ENCODE data around the gene DNAH9. TPM values are rescaled to one million over a fixed set of nuclear protein-coding genes. Genes with fewer than 3 reads are reported as not detected.

DNAH9 gene
- polyA plus RNA-seq, 2 of the 4 experiments (the other 2 are of a cell fraction), result 0.03 to 0.04 TPM

DNA sequence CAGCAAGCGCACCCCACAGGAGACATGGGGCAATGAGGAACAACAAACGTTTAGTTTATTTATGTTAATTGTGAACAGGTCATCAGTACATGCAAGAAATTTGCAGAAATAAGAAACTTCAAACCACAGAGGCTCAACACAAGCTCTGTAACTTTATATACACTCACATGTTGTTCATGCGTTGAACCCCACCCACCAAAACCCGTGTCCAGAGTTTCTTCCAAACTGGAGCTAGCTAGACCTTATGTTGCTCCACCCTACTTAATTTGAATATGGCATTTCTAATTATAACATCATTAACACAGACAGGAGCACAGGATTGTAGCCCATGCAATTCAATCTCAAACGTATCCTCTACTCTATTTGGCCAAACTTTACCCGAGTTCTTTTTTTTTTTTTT lies 206.9 kb downstream of the DNAH9 start:
- no peak for TF ChIP-seq HDAC2 (IDR thresholded peaks at IDR 0.05)
- TF ChIP-seq ZSCAN20 (CRISPR knock-in tag; IDR thresholded peaks at IDR 0.05), result no peak
- TF ChIP-seq NR3C1 (IDR thresholded peaks at IDR 0.05), result no peak
- TF ChIP-seq, protein P1, sequence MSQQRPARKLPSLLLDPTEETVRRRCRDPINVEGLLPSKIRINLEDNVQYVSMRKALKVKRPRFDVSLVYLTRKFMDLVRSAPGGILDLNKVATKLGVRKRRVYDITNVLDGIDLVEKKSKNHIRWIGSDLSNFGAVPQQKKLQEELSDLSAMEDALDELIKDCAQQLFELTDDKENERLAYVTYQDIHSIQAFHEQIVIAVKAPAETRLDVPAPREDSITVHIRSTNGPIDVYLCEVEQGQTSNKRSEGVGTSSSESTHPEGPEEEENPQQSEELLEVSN (IDR thresholded peaks at IDR 0.05; ENCODE audit: borderline replicate concordance, low read depth), result no peak
- TF ChIP-seq JUN (IDR thresholded peaks at IDR 0.05), result no peak
- TF ChIP-seq POLR2A (IDR thresholded peaks at IDR 0.05; ENCODE audit: low read length), result no peak
- TF ChIP-seq NPAS2 (CRISPR knock-in tag; IDR thresholded peaks at IDR 0.05; ENCODE audit: borderline replicate concordance), result no peak
- no peak for TF ChIP-seq POLR2AphosphoS2 (conservative IDR thresholded peaks at IDR 0.05; ENCODE audit: low read length)
- ChIA-PET CTCF (no interaction called here), POLR2A (no interaction called here)
- no peaks in the 10 kb centered on the region for H3K4me1 ChIP-seq
- H3K4me2 ChIP-seq, result no peak overlapping the region
- FAIRE-seq (no peak), DNase-seq (ENCODE audit: low read depth in 1 of 2, low spot score in 1 of 2) (no peak), ATAC-seq (no peak)
- no peaks in the 10 kb centered on the region for H3K9me3 ChIP-seq
- 24% methylated on average over 6 of the region's 6 CpGs for WGBS (ENCODE audit: missing lambda C conversion rate)
- no peak overlapping the region for H3K4me3 ChIP-seq
- H3K27ac ChIP-seq, result no peak overlapping the region

DNA sequence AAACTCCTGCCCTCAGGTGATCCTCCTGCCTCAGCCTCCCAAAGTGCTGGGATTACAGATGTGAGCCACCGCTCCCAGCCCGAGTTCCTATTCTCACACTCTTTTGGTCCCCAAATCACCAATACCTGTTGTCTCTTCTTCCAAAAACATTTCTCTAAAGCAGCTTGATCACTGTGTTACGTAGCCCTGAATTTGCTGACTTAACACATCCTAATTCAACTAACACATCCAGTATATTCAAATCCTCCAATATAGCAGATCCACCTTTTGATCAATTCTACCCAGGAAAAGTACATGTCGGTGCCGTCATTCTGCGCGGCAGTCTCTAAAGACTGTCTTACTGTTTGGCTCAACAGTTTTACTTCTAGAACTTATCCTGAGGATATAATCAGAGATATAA lies 207.7 kb downstream of the DNAH9 start:
- FAIRE-seq, result no peak
- WGBS (ENCODE audit: missing lambda C conversion rate), result 58% methylated on average over 7 of the region's 7 CpGs
- TF ChIP-seq MAFK (IDR thresholded peaks at IDR 0.05; ENCODE audit: partially characterized antibody), result peak; percentile 81
- TF ChIP-seq RARB (CRISPR knock-in tag; IDR thresholded peaks at IDR 0.05), result no peak
- no peaks in the 10 kb centered on the region for H3K4me1 ChIP-seq
- no peak for ATAC-seq
- ChIA-PET CTCF (no interaction called here), POLR2A (no interaction called here)
- no peaks in the 10 kb centered on the region for H3K9me3 ChIP-seq
- H3K4me3 ChIP-seq, result no peak overlapping the region
- no peak for DNase-seq (ENCODE audit: low read depth in 1 of 2, low spot score in 1 of 2)
- H3K4me2 ChIP-seq, result no peak overlapping the region
- H3K27ac ChIP-seq, result no peak overlapping the region

DNA sequence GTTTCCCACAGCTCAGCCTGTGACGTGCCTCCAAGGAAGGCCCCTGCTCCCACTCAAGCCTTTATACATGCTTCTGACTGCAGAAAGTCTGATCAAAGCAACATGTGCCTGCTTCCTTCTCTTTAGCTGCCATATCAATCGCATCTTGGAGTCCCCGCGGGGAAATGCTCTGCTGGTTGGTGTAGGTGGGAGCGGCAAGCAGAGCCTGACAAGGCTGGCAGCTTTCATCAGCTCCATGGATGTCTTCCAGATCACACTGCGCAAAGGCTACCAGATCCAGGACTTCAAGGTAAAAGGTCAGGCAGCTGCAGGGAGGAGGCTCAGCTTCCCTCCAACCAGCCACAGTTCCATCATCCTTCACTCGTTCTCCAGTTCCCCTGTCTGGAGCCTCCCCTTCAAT lies 209.3 kb downstream of the DNAH9 start:
- DNase-seq (ENCODE audit: low read depth in 1 of 2, low spot score in 1 of 2), result no peak
- no peaks in the 10 kb centered on the region for H3K9me3 ChIP-seq
- H3K4me2 ChIP-seq, result no peak overlapping the region
- ChIA-PET POLR2A (no interaction called here), CTCF (no interaction called here)
- 27% methylated on average over 7 of the region's 7 CpGs for WGBS (ENCODE audit: missing lambda C conversion rate)
- no peaks in the 10 kb centered on the region for H3K4me1 ChIP-seq
- no peak for FAIRE-seq
- H3K4me3 ChIP-seq, result no peak overlapping the region
- no peak for ATAC-seq
- TF ChIP-seq FOSB (CRISPR knock-in tag; IDR thresholded peaks at IDR 0.05) (no peak), HOXA7 (CRISPR knock-in tag; IDR thresholded peaks at IDR 0.05) (no peak), BHLHE40 (IDR thresholded peaks at IDR 0.05; ENCODE audit: low read depth, low read length) (no peak), CBX2 (IDR thresholded peaks at IDR 0.05; ENCODE audit: borderline replicate concordance, low read depth) (no peak), HOXB13 (CRISPR knock-in tag; IDR thresholded peaks at IDR 0.05; ENCODE audit: low read depth) (no peak), MYC (IDR thresholded peaks at IDR 0.05; ENCODE audit: borderline replicate concordance, low read length) (no peak), RFX5 (IDR thresholded peaks at IDR 0.05) (no peak), RNF2 (IDR thresholded peaks at IDR 0.05; ENCODE audit: borderline replicate concordance, low read depth) (no peak), FOSL2 (IDR thresholded peaks at IDR 0.05) (no peak), FOSL2 (CRISPR knock-in tag; IDR thresholded peaks at IDR 0.05) (no peak), NPAS2 (CRISPR knock-in tag; IDR thresholded peaks at IDR 0.05; ENCODE audit: borderline replicate concordance) (no peak)
- TF ChIP-seq, protein P2, sequence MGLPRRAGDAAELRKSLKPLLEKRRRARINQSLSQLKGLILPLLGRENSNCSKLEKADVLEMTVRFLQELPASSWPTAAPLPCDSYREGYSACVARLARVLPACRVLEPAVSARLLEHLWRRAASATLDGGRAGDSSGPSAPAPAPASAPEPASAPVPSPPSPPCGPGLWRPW (IDR thresholded peaks at IDR 0.05), result no peak
- H3K27ac ChIP-seq, result no peak overlapping the region

DNA sequence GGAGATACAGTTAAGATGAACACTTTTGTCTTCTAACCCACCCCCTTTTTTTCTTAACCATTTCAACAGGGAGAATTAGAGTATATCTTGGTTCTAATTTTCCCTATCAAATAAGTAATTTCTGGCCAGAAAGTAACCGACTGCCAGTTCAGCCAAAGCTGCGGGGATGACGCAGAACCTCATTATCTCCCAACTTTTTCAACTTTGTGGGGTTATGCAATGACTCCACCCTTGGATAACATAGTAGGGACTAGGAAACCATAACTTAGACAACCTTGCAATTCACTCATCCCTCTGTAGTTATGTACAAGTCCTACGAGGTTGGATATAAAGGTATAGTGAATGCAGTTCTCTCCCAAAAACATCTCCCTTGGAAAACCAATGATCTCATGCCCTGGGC lies 215.0 kb downstream of the DNAH9 start:
- Histone ChIP-seq H3K27ac (no peak overlapping the region), H3K4me3 (no peak overlapping the region), H3K4me1 (no peaks in the 10 kb centered on the region), H3K4me2 (no peak overlapping the region), H3K9me3 (no peaks in the 10 kb centered on the region)
- FAIRE-seq, result no peak
- ChIA-PET POLR2A (no interaction called here), CTCF (no interaction called here)
- no peak for DNase-seq (ENCODE audit: low read depth in 1 of 2, low spot score in 1 of 2)
- WGBS (ENCODE audit: missing lambda C conversion rate), result 16% methylated on average over 4 of the region's 4 CpGs
- ATAC-seq, result no peak
- TF ChIP-seq FOSL2 (IDR thresholded peaks at IDR 0.05) (no peak), FOSL2 (CRISPR knock-in tag; IDR thresholded peaks at IDR 0.05) (no peak), CEBPB (IDR thresholded peaks at IDR 0.05) (no peak), CHD2 (IDR thresholded peaks at IDR 0.05; ENCODE audit: low read length, partially characterized antibody) (no peak), KDM5A (IDR thresholded peaks at IDR 0.05) (no peak), ZSCAN20 (CRISPR knock-in tag; IDR thresholded peaks at IDR 0.05) (no peak), PHF8 (IDR thresholded peaks at IDR 0.05; ENCODE audit: borderline replicate concordance, low read depth) (no peak), POLR2A (IDR thresholded peaks at IDR 0.05; ENCODE audit: low read length) (no peak)
- TF ChIP-seq, protein P3, sequence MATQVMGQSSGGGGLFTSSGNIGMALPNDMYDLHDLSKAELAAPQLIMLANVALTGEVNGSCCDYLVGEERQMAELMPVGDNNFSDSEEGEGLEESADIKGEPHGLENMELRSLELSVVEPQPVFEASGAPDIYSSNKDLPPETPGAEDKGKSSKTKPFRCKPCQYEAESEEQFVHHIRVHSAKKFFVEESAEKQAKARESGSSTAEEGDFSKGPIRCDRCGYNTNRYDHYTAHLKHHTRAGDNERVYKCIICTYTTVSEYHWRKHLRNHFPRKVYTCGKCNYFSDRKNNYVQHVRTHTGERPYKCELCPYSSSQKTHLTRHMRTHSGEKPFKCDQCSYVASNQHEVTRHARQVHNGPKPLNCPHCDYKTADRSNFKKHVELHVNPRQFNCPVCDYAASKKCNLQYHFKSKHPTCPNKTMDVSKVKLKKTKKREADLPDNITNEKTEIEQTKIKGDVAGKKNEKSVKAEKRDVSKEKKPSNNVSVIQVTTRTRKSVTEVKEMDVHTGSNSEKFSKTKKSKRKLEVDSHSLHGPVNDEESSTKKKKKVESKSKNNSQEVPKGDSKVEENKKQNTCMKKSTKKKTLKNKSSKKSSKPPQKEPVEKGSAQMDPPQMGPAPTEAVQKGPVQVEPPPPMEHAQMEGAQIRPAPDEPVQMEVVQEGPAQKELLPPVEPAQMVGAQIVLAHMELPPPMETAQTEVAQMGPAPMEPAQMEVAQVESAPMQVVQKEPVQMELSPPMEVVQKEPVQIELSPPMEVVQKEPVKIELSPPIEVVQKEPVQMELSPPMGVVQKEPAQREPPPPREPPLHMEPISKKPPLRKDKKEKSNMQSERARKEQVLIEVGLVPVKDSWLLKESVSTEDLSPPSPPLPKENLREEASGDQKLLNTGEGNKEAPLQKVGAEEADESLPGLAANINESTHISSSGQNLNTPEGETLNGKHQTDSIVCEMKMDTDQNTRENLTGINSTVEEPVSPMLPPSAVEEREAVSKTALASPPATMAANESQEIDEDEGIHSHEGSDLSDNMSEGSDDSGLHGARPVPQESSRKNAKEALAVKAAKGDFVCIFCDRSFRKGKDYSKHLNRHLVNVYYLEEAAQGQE (IDR thresholded peaks at IDR 0.05), result no peak
- TF ChIP-seq, protein P4, sequence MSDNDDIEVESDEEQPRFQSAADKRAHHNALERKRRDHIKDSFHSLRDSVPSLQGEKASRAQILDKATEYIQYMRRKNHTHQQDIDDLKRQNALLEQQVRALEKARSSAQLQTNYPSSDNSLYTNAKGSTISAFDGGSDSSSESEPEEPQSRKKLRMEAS (IDR thresholded peaks at IDR 0.05), result no peak
- TF ChIP-seq, protein P5, sequence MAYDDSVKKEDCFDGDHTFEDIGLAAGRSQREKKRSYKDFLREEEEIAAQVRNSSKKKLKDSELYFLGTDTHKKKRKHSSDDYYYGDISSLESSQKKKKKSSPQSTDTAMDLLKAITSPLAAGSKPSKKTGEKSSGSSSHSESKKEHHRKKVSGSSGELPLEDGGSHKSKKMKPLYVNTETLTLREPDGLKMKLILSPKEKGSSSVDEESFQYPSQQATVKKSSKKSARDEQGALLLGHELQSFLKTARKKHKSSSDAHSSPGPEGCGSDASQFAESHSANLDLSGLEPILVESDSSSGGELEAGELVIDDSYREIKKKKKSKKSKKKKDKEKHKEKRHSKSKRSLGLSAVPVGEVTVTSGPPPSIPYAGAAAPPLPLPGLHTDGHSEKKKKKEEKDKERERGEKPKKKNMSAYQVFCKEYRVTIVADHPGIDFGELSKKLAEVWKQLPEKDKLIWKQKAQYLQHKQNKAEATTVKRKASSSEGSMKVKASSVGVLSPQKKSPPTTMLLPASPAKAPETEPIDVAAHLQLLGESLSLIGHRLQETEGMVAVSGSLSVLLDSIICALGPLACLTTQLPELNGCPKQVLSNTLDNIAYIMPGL (CRISPR knock-in tag; IDR thresholded peaks at IDR 0.05; ENCODE audit: borderline replicate concordance), result no peak
